ENCODE measurements around the gene IFFO2. TPM values are rescaled to one million over a fixed set of nuclear protein-coding genes. Genes with fewer than 3 reads are reported as not detected.

Gene IFFO2
- total RNA-seq, 1 donor from 2014 or later: 34.6 TPM

- no peaks in the 10 kb centered on the region for H3K9me3 ChIP-seq
- H3K4me3 ChIP-seq: peak overlapping the region; percentile 77 to 100
- intact Hi-C loops (cut with DNase I): loop anchor here (5.0 kb wide), 1 partner anchor 35 kb away; no protein-coding TSS in a partner anchor
- H3K27me3 ChIP-seq: no peaks in the 10 kb centered on the region
- TF ChIP-seq POLR2A (IDR thresholded peaks at IDR 0.05) (no peak), POLR2AphosphoS5 (IDR thresholded peaks at IDR 0.05; ENCODE audit: insufficient read depth in 1 of 2, low read depth in 1 of 2) (no peak), CTCF (IDR thresholded peaks at IDR 0.05) (no peak)
- DNase-seq (ENCODE audit: extremely low spot score in 2 of 2): no peak
- peak overlapping the region; percentile 80 for H3K27ac ChIP-seq
- H3K36me3 ChIP-seq: no peaks in the 10 kb centered on the region
- peaks cover 44% of the 10 kb centered on the region for H3K4me1 ChIP-seq
Observed at GRCh38 chr1:18957532-18958300, 1.2 kb upstream of the IFFO2 start.

GRCh38 chr1:18957136-18957521, 653 bp upstream of the IFFO2 start:
- Histone ChIP-seq H3K27me3 (no peaks in the 10 kb centered on the region), H3K27ac (peak overlapping the region; percentile 80), H3K36me3 (no peaks in the 10 kb centered on the region), H3K4me3 (peak overlapping the region; percentile 77 to 100), H3K4me1 (peaks cover 44% of the 10 kb centered on the region), H3K9me3 (no peaks in the 10 kb centered on the region)
- intact Hi-C loops (cut with DNase I): loop anchor here (5.0 kb wide), 1 partner anchor 35 kb away; no protein-coding TSS in a partner anchor
- no peak for DNase-seq (ENCODE audit: extremely low spot score in 2 of 2)
- no peak for TF ChIP-seq CTCF (IDR thresholded peaks at IDR 0.05)
- TF ChIP-seq POLR2AphosphoS5 (IDR thresholded peaks at IDR 0.05; ENCODE audit: insufficient read depth in 1 of 2, low read depth in 1 of 2): no peak
- no peak for TF ChIP-seq POLR2A (IDR thresholded peaks at IDR 0.05)

GRCh38 chr1:18955441-18956192, 859 bp downstream of the IFFO2 start:
- peaks cover 58% of the 10 kb centered on the region for H3K4me1 ChIP-seq
- H3K36me3 ChIP-seq: no peaks in the 10 kb centered on the region
- H3K9me3 ChIP-seq: no peaks in the 10 kb centered on the region
- peak overlapping the region; percentile 87 for H3K27ac ChIP-seq
- no peak for DNase-seq (ENCODE audit: extremely low spot score in 2 of 2)
- TF ChIP-seq POLR2AphosphoS5 (IDR thresholded peaks at IDR 0.05; ENCODE audit: insufficient read depth in 1 of 2, low read depth in 1 of 2) (peak in 1 of 2 donors; percentile 67), POLR2A (IDR thresholded peaks at IDR 0.05) (no peak), CTCF (IDR thresholded peaks at IDR 0.05) (no peak)
- intact Hi-C loops (cut with DNase I): loop anchor here (5.0 kb wide), 1 partner anchor 33 kb away; no protein-coding TSS in a partner anchor
- H3K4me3 ChIP-seq: peak overlapping the region; percentile 77 to 100
- no peaks in the 10 kb centered on the region for H3K27me3 ChIP-seq

GRCh38 chr1:18955131-18955440, 1.4 kb downstream of the IFFO2 start:
- Histone ChIP-seq H3K36me3 (no peaks in the 10 kb centered on the region), H3K4me3 (peak overlapping the region; percentile 77 to 100), H3K27ac (peak overlapping the region; percentile 87), H3K9me3 (no peaks in the 10 kb centered on the region), H3K4me1 (peaks cover 63% of the 10 kb centered on the region), H3K27me3 (no peaks in the 10 kb centered on the region)
- DNase-seq (ENCODE audit: extremely low spot score in 2 of 2): no peak
- intact Hi-C loops (cut with DNase I): loop anchor here (5.0 kb wide), 1 partner anchor 33 kb away; no protein-coding TSS in a partner anchor
- no peak for TF ChIP-seq POLR2A (IDR thresholded peaks at IDR 0.05)
- TF ChIP-seq CTCF (IDR thresholded peaks at IDR 0.05): no peak
- TF ChIP-seq POLR2AphosphoS5 (IDR thresholded peaks at IDR 0.05; ENCODE audit: insufficient read depth in 1 of 2, low read depth in 1 of 2): no peak
